ENCODE results near the gene RPL7A. TPM values are rescaled to one million over a fixed set of nuclear protein-coding genes. Genes with fewer than 3 reads are reported as not detected.

Gene RPL7A
- total RNA-seq, 1 donor from 2014 or later: 3,393 TPM

DNA sequence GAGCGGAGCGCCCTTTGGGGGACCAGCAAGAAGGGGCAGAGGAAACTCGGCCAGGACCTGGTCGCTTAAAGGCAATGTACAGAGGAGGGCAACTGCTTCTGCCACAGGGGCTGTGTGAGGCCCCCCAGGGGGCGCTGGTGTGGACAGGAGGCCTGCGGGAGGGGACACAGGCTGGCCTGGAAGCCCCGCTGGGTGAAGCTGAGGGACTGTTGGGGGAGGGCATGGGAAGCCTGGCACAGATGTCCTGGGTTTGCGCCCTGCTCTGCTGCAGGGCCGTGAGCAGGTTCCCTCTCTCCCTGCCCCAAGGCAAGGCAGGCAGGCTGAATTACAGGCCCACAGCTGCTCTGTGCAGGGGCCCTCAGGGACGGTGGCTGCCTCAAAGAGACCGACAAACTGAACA, 5.4 kb upstream of the RPL7A start:
- no peak overlapping the region for H3K4me3 ChIP-seq (ENCODE audit: low read depth, low read length)
- TF ChIP-seq, protein P1, sequence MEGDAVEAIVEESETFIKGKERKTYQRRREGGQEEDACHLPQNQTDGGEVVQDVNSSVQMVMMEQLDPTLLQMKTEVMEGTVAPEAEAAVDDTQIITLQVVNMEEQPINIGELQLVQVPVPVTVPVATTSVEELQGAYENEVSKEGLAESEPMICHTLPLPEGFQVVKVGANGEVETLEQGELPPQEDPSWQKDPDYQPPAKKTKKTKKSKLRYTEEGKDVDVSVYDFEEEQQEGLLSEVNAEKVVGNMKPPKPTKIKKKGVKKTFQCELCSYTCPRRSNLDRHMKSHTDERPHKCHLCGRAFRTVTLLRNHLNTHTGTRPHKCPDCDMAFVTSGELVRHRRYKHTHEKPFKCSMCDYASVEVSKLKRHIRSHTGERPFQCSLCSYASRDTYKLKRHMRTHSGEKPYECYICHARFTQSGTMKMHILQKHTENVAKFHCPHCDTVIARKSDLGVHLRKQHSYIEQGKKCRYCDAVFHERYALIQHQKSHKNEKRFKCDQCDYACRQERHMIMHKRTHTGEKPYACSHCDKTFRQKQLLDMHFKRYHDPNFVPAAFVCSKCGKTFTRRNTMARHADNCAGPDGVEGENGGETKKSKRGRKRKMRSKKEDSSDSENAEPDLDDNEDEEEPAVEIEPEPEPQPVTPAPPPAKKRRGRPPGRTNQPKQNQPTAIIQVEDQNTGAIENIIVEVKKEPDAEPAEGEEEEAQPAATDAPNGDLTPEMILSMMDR (conservative IDR thresholded peaks at IDR 0.05; ENCODE audit: low read depth, low read length): peak; percentile 41
- no peak for DNase-seq (ENCODE audit: low read depth)

DNA sequence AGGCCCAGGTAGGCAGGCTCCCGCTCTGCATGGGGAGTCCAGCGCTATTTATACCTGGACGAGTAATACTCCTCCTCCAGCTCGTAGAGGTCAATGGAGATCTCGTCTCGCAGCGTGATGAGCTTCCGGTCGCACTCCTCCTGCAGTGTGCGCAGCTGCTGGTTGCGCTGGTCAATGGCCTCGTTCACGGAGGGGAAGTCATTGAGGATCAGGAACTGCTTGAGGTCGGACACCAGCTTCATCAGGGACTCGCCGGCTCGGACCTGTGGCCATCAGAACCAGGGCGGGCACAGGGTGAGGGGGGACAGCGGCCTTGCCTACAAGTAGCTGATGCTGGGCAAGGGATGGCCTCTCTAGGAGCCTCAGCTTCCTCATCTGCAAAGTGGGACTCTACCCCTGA, 3.9 kb upstream of the RPL7A start:
- no peak for DNase-seq (ENCODE audit: low read depth)

DNA sequence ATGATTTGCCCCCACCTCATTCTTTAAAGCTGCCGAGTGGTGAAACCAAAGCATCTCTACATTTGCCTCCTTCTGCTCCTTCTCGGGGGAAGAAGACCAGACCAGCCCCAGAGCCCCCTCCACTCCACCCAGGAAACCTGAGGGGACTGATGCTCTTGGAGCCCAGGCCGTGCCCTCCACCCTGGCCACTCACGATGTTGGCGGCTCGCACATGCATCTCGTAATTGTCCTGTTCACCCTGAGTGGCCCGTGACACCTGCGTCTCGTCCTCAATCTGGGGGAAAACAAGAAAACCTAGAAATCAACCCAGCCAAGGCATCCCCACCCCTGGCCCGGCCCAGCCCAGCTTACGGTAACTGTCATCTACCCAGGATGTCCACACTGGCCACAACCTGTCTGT, 3.0 kb upstream of the RPL7A start:
- no peak overlapping the region for H3K4me3 ChIP-seq (ENCODE audit: low read depth, low read length)
- TF ChIP-seq, protein P1 (conservative IDR thresholded peaks at IDR 0.05; ENCODE audit: low read depth, low read length): no peak
- DNase-seq (ENCODE audit: low read depth): no peak

More for the DNA sequence above, 3.9 kb upstream of the RPL7A start:
- no peak overlapping the region for H3K4me3 ChIP-seq (ENCODE audit: low read depth, low read length)
- TF ChIP-seq, protein P1 (conservative IDR thresholded peaks at IDR 0.05; ENCODE audit: low read depth, low read length): no peak

DNA sequence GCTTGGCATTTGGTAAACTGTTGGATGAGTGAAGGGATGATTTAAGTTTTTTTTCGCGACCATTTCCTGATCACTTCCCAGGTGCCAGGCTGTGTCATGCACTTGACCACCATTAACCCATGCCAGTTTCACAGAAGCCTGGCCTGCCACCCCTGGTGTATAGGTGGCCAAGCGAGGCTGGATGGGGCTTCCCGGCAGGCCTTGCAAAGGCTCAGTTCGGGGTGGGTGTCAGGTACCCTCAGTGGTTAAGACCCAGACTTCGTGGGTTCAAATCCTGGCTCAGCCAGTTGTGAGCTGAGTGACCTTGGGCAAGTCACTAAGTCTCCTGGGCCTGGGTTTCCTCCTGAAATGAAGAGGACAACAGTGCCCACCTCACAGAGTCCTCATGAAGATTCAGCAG, 2.4 kb upstream of the RPL7A start:
- DNase-seq (ENCODE audit: low read depth): no peak
- TF ChIP-seq, protein P1 (conservative IDR thresholded peaks at IDR 0.05; ENCODE audit: low read depth, low read length): no peak

DNA sequence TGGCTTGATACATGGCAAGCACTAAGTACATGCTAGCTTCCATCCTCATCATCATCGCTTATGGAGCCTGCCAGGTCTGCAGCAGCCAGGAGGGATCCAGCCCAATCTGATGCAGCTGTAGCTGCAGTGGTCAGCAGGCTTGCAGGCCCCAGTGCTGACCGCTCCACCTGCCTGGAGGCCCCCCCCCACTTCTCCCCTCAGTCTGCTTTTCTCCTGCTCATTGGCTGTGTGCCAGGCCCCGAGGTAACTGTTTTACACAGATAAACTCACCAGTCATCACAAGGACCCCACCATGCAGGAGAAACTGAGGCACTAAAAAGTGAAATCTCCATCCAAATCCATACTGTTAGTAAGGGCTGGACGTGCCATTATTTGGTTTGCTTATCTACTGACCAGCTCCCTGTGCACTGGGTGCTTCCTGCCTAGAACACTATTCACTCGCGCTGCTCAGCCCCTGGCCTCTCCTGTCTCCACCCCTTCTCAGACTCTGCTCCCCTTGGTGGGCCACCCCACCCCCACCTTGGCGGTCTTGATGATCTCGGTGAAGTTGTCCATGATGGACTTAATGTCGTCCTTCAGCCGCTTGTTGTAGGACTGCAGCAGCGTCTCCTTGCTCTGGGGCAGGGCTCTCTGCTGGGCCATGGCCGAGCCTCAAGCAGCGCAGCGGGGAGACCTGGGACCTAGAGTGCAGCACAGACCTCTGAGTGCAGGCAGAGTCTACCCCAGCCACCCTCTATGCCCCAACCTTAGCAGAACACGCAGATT, 1.8 kb upstream of the RPL7A start:
- H3K4me3 ChIP-seq (ENCODE audit: low read depth, low read length): peak overlapping the region; percentile 90
- TF ChIP-seq, protein P1 (conservative IDR thresholded peaks at IDR 0.05; ENCODE audit: low read depth, low read length): no peak
- no peak for DNase-seq (ENCODE audit: low read depth)

More for the DNA sequence above, 2.4 kb upstream of the RPL7A start:
- H3K4me3 ChIP-seq (ENCODE audit: low read depth, low read length): no peak overlapping the region

DNA sequence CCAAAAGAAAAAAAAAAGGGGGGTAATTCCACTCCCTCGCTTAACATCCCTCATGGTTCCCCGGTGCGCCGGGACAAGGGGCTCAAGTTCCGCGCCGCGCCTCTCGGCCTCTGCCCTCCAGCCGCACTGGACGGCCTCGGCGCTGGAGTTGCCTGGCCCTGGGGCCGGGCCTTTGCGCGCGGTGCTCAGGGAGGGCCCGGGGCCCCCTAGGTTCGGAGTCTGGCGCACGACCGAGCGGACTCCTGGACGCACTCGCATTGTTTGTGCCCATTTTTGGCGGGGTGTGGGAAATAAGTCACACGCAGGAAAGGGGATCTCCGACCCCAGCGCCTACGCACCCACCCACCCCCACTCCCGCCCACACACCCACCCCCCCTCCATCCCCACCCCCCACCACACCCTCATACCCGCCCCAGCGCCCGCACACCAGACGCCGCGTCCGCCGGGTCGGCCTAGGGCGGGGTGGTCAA, 468 bp upstream of the RPL7A start:
- TF ChIP-seq, protein P1 (conservative IDR thresholded peaks at IDR 0.05; ENCODE audit: low read depth, low read length): no peak
- peak overlapping the region; percentile 90 for H3K4me3 ChIP-seq (ENCODE audit: low read depth, low read length)
- DNase-seq (ENCODE audit: low read depth): no peak
